Measurements from ENCODE around the gene SLC12A2.

Gene SLC12A2

DNA sequence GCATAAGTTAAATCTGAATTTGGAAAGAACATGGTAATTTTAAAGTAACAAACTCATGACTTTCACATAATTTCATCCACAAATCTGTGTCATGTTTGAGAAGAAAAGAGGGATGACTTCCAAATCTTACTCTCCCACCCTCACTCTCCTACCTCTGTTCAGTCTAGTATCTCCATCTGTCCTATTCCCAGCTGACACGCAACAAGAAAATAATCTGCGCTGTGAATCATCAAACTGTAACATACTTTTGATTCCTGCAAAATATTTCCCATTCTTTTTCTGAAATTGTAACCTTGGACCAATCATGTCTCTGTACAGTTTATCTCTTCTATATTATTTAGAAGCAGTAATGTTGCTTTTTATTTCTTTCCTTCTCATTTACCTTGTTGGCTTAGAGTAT lies 91.4 kb downstream of the SLC12A2 start:
- no peaks in the 10 kb centered on the region for H3K36me3 ChIP-seq (ENCODE audit: control insufficient read depth, insufficient read depth, low read length)
- no peaks in the 10 kb centered on the region for H3K27me3 ChIP-seq (ENCODE audit: control insufficient read depth, insufficient read depth, low read length)
- H3K9me3 ChIP-seq (ENCODE audit: control insufficient read depth, insufficient read depth, low read length): no peaks in the 10 kb centered on the region
- H3K9ac ChIP-seq (ENCODE audit: low read depth, low read length): no peak overlapping the region
- no peak overlapping the region for H3K4me3 ChIP-seq (ENCODE audit: low read depth, low read length)
- no peaks in the 10 kb centered on the region for H3K4me1 ChIP-seq (ENCODE audit: control insufficient read depth, insufficient read depth, low read length)

DNA sequence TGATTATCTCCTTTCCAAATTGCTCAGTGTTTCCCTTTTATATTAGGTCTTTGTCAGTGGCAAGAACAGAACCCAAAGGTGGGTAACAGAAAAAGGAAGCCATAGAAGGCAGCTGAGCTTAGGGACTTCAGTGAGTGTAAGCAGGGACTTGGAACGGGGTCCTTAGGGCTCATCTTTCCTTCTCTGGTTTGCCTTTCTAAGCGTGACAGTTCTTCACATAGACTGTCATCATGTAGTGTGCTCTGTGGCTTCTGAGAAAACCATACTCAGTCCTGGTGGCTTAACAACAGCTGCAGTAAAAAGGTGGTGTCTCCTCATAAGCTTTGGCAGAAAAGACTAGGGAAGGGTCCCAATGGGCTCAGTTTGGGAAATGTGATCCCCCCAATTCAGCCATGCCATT lies 108.8 kb downstream of the SLC12A2 start:
- Histone ChIP-seq H3K9me3 (ENCODE audit: control insufficient read depth, insufficient read depth, low read length) (no peaks in the 10 kb centered on the region), H3K36me3 (ENCODE audit: control insufficient read depth, insufficient read depth, low read length) (no peaks in the 10 kb centered on the region), H3K4me1 (ENCODE audit: control insufficient read depth, insufficient read depth, low read length) (no peaks in the 10 kb centered on the region), H3K4me3 (ENCODE audit: low read depth, low read length) (no peak overlapping the region), H3K27me3 (ENCODE audit: control insufficient read depth, insufficient read depth, low read length) (no peaks in the 10 kb centered on the region), H3K9ac (ENCODE audit: low read depth, low read length) (no peak overlapping the region)

DNA sequence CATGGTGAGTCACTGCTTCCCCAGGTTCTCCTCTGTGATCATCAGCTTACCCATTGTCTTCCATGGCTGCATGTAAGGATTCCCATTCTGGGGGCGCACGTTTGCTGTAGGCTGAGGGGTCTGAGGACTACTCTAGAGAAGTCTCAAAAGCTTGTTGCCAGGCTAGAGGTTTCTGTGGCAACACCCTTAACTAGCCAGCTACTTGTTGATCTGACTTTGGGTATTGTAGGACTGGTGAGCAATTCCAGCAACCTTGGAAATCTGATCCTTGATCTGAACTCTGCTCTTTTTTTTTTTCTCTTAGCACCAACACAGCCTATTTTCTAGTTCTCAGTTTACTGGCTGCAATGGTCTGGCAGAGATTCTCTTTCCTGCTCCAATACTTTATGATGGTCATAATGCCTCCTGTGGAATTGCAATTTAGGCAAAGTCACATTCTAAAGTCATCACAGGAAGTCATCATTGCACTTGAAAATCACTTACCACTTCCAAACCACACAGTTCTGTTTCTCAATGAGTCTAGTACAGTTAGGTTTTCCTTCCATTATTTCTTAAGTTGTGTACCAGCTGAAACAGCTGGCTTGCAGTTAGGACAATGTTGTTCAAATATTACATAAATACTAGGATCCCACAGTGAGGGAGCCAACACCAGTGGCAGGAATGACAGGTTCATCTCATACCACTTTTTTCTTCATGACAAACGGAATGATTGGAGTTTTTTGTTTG lies 110.3 kb downstream of the SLC12A2 start:
- H3K4me3 ChIP-seq (ENCODE audit: low read depth, low read length): no peak overlapping the region
- H3K9me3 ChIP-seq (ENCODE audit: control insufficient read depth, insufficient read depth, low read length): no peaks in the 10 kb centered on the region
- H3K27me3 ChIP-seq (ENCODE audit: control insufficient read depth, insufficient read depth, low read length): no peaks in the 10 kb centered on the region
- H3K36me3 ChIP-seq (ENCODE audit: control insufficient read depth, insufficient read depth, low read length): no peaks in the 10 kb centered on the region
- H3K4me1 ChIP-seq (ENCODE audit: control insufficient read depth, insufficient read depth, low read length): no peaks in the 10 kb centered on the region
- no peak overlapping the region for H3K9ac ChIP-seq (ENCODE audit: low read depth, low read length)

DNA sequence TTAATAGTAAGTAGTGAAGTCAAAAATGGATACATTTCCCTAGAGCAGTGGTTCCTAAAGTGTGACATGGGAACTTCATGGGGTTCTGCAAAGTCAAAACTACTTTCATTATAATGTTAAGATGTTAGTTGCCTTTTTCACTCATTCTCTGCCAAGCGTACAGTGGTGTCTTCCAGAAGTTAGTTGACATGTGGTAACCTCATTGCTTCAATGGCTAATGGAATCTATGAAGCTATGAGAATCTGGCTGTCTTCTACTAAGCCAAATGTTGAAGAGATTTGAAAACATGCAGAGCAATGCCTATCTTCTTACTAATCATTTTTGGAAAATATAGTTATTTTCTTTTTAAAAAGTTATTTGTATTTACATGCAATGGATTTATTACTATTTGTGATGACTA lies 111.8 kb downstream of the SLC12A2 start:
- no peak overlapping the region for H3K9ac ChIP-seq (ENCODE audit: low read depth, low read length)
- H3K36me3 ChIP-seq (ENCODE audit: control insufficient read depth, insufficient read depth, low read length): no peaks in the 10 kb centered on the region
- no peaks in the 10 kb centered on the region for H3K4me1 ChIP-seq (ENCODE audit: control insufficient read depth, insufficient read depth, low read length)
- no peak overlapping the region for H3K4me3 ChIP-seq (ENCODE audit: low read depth, low read length)
- no peaks in the 10 kb centered on the region for H3K9me3 ChIP-seq (ENCODE audit: control insufficient read depth, insufficient read depth, low read length)
- peaks cover under 1% of the 10 kb centered on the region for H3K27me3 ChIP-seq (ENCODE audit: control insufficient read depth, insufficient read depth, low read length)

DNA sequence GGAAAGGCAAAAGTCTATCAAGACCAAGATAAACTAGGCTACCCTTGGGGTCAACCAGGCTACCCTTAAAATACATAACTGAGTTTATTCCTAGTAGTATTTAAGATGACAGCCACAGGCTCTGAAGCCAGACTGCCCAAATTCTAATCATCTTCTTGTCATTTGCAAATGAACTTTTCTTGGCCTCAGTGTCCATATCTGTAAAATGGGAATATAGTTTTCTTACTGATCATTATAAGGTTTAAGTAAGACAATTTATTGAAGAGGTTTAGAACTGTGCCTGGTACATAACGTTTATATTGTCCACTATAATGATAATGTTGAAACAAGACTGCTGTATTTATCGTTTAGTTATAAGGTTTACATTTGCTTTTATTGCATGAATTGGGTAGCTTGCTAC lies 112.5 kb downstream of the SLC12A2 start:
- Histone ChIP-seq H3K27me3 (ENCODE audit: control insufficient read depth, insufficient read depth, low read length) (peaks cover 8% of the 10 kb centered on the region), H3K36me3 (ENCODE audit: control insufficient read depth, insufficient read depth, low read length) (no peaks in the 10 kb centered on the region), H3K4me3 (ENCODE audit: low read depth, low read length) (no peak overlapping the region), H3K4me1 (ENCODE audit: control insufficient read depth, insufficient read depth, low read length) (no peaks in the 10 kb centered on the region), H3K9me3 (ENCODE audit: control insufficient read depth, insufficient read depth, low read length) (no peaks in the 10 kb centered on the region), H3K9ac (ENCODE audit: low read depth, low read length) (no peak overlapping the region)

DNA sequence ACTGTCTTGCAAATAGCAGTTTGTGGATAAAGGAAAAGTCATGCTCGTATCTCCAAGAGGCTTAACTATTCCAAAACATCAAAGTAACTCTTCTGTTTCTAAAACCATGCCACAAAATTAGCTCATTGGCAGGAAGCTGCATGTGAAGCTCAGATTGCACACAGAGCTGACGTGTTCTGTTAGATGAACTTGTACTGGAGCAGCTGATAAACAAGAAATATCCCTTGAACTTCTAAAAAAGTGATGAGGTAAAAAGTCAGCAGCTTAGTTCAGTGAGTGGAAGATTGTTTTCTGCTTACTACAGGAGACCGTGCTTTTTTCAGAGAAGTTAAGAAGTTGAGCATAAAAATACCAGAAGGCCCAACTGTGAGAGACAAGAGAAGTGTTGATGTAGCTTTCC lies 113.2 kb downstream of the SLC12A2 start:
- Histone ChIP-seq H3K9ac (ENCODE audit: low read depth, low read length) (no peak overlapping the region), H3K4me1 (ENCODE audit: control insufficient read depth, insufficient read depth, low read length) (no peaks in the 10 kb centered on the region), H3K4me3 (ENCODE audit: low read depth, low read length) (no peak overlapping the region), H3K36me3 (ENCODE audit: control insufficient read depth, insufficient read depth, low read length) (no peaks in the 10 kb centered on the region), H3K27me3 (ENCODE audit: control insufficient read depth, insufficient read depth, low read length) (peaks cover 8% of the 10 kb centered on the region), H3K9me3 (ENCODE audit: control insufficient read depth, insufficient read depth, low read length) (no peaks in the 10 kb centered on the region)

DNA sequence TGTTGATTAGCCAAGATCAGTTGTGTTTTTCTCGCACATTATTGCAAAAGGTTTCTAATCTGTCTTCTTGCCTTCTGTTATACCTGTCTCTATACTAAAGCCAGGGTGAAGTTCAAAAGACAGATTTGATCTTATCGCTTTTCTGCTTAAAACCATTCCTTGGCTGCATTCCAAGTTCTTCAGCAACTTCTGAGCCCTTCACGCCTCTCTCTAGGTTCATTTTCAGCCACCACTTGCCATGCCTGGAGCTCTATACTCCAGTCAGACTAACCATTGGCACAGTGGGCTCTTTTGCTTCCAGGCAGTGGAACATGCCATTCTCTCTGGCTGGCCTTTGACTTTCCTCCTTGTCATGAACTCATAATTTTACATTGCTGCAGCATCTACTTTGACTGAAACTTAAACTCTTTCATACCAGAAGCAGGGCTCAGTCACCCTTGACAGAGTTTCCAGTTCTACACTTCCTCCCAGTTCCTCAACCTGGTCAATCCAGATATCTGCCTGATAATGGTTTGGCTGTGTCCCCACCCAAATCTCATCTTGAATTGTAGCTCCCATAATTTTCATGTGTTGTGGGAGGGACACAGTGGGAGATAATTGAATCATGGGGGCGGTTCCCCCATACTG lies 114.4 kb downstream of the SLC12A2 start:
- Histone ChIP-seq H3K4me1 (ENCODE audit: control insufficient read depth, insufficient read depth, low read length) (no peaks in the 10 kb centered on the region), H3K9me3 (ENCODE audit: control insufficient read depth, insufficient read depth, low read length) (no peaks in the 10 kb centered on the region), H3K36me3 (ENCODE audit: control insufficient read depth, insufficient read depth, low read length) (no peaks in the 10 kb centered on the region), H3K9ac (ENCODE audit: low read depth, low read length) (no peak overlapping the region), H3K27me3 (ENCODE audit: control insufficient read depth, insufficient read depth, low read length) (peaks cover 8% of the 10 kb centered on the region), H3K4me3 (ENCODE audit: low read depth, low read length) (no peak overlapping the region)

DNA sequence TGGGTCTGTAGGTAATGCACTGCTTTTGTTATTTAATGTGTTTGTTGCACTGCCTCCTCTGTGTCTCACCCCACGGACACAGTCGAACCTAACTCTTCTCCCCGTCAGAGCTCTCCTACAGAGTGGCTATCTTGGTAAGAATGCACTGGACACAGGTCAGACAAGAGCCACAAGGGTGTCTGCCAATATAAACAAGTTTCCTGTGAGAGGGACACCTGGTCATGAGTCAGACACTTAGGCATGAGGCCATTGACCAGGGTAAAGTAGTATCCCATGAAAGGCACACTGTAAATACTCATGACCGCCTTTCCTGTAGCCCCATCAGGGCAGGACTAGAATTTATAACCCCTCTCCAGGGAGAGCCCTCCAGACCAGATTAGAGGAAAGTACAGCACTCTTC lies 115.5 kb downstream of the SLC12A2 start:
- Histone ChIP-seq H3K9me3 (ENCODE audit: control insufficient read depth, insufficient read depth, low read length) (no peaks in the 10 kb centered on the region), H3K36me3 (ENCODE audit: control insufficient read depth, insufficient read depth, low read length) (no peaks in the 10 kb centered on the region)

DNA sequence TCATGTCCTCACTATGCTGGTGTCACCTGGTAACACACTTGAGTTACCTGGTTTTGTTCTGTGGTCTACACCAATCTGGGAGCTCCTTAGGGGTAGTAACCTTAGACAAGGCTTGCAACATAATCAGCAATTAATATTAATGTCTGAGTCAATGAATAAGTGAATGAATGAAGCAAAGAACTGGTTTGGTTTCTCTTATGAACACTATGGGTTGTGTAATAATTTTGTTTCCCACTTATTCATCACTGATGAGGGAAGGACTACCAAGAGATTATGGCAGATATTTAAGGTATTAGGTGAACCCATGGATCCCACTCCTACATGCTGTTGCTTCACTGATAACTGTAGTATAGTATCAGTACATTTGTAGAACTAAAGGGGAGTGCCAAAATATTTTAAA lies 116.0 kb downstream of the SLC12A2 start:
- no peak overlapping the region for H3K9ac ChIP-seq (ENCODE audit: low read depth, low read length)
- H3K4me3 ChIP-seq (ENCODE audit: low read depth, low read length): no peak overlapping the region
- no peaks in the 10 kb centered on the region for H3K4me1 ChIP-seq (ENCODE audit: control insufficient read depth, insufficient read depth, low read length)
- H3K36me3 ChIP-seq (ENCODE audit: control insufficient read depth, insufficient read depth, low read length): no peaks in the 10 kb centered on the region
- peaks cover 8% of the 10 kb centered on the region for H3K27me3 ChIP-seq (ENCODE audit: control insufficient read depth, insufficient read depth, low read length)
- no peaks in the 10 kb centered on the region for H3K9me3 ChIP-seq (ENCODE audit: control insufficient read depth, insufficient read depth, low read length)

More for the DNA sequence above, 115.5 kb downstream of the SLC12A2 start:
- peaks cover 8% of the 10 kb centered on the region for H3K27me3 ChIP-seq (ENCODE audit: control insufficient read depth, insufficient read depth, low read length)
- H3K9ac ChIP-seq (ENCODE audit: low read depth, low read length): no peak overlapping the region
- H3K4me1 ChIP-seq (ENCODE audit: control insufficient read depth, insufficient read depth, low read length): no peaks in the 10 kb centered on the region
- H3K4me3 ChIP-seq (ENCODE audit: low read depth, low read length): no peak overlapping the region

DNA sequence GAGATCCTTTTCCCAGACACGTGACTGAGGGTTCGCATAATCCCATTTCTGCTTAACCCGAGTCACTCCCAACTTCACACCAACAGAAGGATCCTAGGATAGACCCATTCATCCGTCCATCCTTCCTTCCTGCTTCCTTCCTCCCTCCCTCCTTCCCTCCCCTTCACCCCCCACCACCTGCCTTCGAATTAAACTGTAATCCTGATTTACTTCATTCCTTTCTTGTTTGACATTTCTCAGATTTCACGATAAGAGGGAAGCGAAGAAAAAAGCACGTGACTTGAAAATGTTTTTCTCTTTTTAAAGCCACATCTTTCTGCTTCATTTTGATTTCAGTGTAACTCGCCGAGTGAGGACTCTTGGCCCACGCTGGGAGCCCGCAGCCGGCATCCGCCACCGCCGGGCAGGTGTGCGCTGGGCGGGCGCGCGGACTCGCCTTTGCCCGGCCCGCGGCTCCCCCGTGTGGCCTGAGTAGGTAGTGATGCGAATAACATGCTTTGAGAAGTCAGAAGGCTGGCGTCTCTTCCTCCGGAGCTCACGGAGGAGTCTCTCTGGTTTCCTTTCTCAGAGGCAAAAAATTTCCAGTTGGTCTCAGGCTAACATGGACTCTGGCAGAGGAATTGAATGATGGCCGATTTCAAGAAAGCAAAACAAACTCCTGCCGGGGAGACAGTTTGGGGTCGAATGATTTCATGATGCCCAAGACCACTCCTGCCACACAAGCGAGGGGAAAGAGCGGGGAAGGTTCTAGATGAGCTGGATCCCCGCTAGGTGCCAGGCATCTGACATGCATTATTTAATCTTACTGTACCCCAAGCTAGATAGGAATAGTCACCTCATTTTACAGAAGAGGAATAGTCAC lies 117.7 kb downstream of the SLC12A2 start:
- no peak overlapping the region for H3K9ac ChIP-seq (ENCODE audit: low read depth, low read length)
- no peaks in the 10 kb centered on the region for H3K36me3 ChIP-seq (ENCODE audit: control insufficient read depth, insufficient read depth, low read length)
- no peaks in the 10 kb centered on the region for H3K4me1 ChIP-seq (ENCODE audit: control insufficient read depth, insufficient read depth, low read length)
- H3K27me3 ChIP-seq (ENCODE audit: control insufficient read depth, insufficient read depth, low read length): peaks cover 8% of the 10 kb centered on the region
- peak overlapping the region; percentile 38 for H3K4me3 ChIP-seq (ENCODE audit: low read depth, low read length)
- no peaks in the 10 kb centered on the region for H3K9me3 ChIP-seq (ENCODE audit: control insufficient read depth, insufficient read depth, low read length)

DNA sequence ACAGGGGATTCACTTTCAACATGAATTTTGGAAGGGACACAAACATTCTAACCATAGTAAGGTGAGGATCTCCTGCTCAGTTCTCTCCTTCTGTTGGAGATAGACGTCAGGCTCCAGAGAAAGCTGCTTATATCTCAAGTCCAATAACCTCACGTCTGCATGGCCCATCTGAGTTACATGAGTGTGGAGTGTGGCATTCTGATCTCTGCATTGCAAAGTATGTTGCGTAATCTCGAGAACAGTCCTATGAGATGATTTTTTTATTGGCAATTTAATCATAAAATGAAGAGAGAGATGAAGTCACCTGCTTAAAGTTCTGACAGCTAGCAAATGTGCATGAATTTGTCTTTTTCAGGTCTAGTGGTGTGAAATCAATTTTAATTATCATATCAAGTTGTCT lies 118.8 kb downstream of the SLC12A2 start:
- no peaks in the 10 kb centered on the region for H3K9me3 ChIP-seq (ENCODE audit: control insufficient read depth, insufficient read depth, low read length)
- H3K36me3 ChIP-seq (ENCODE audit: control insufficient read depth, insufficient read depth, low read length): no peaks in the 10 kb centered on the region
- no peaks in the 10 kb centered on the region for H3K4me1 ChIP-seq (ENCODE audit: control insufficient read depth, insufficient read depth, low read length)
- H3K9ac ChIP-seq (ENCODE audit: low read depth, low read length): no peak overlapping the region
- no peak overlapping the region for H3K4me3 ChIP-seq (ENCODE audit: low read depth, low read length)
- peaks cover 8% of the 10 kb centered on the region for H3K27me3 ChIP-seq (ENCODE audit: control insufficient read depth, insufficient read depth, low read length)

Data from iPS-15b (cell line).